ENCODE results near the gene PRPF8. TPM values are rescaled to one million over a fixed set of nuclear protein-coding genes. Genes with fewer than 3 reads are reported as not detected.
A peak's percentile ranks its signal among the peaks of the same experiment; 100 is the strongest.

Gene PRPF8
- polyA plus RNA-seq, 1 of the 3 experiments (the other 2 are of a cell fraction) = 149 TPM

GRCh38 chr17:1686086-1686485 is 1.4 kb upstream of the PRPF8 start:
- H3K36me3 ChIP-seq (replicated peaks in 1 of 2; ENCODE audit: control insufficient read depth in 1 of 2, insufficient read depth in 2 of 2, low read length in 1 of 2) = peaks cover 18 to 20% of the 10 kb centered on the region in 2 experiments
- H3K9me3 ChIP-seq = no peaks in the 10 kb centered on the region
- no peak overlapping the region for H2AFZ ChIP-seq (ENCODE audit: low read depth)
- H3K27ac ChIP-seq (ENCODE audit: low read depth in 2 of 2, low read length in 1 of 2) = no peak overlapping the region
- no peaks in the 10 kb centered on the region for H3K9me2 ChIP-seq
- H3K79me2 ChIP-seq (ENCODE audit: insufficient read depth) = peaks cover 33% of the 10 kb centered on the region
- no peak overlapping the region for H3K4me2 ChIP-seq
- DNase-seq = no peak
- H3K4me3 ChIP-seq (ENCODE audit: low read depth in 2 of 2, low read length in 1 of 2) = no peak overlapping the region
- WGBS (ENCODE audit: low lambda C conversion rate) = 53% methylated on average over 7 of the region's 7 CpGs
- H3F3A ChIP-seq (replicated peaks; ENCODE audit: insufficient read depth) = no peaks in the 10 kb centered on the region
- POLR2A ChIA-PET = no interaction called here
- TF ChIP-seq TCF12 (IDR thresholded peaks at IDR 0.05) (no peak), CHD2 (IDR thresholded peaks at IDR 0.05; ENCODE audit: low read length, partially characterized antibody) (no peak), FOSL2 (IDR thresholded peaks at IDR 0.05; ENCODE audit: borderline replicate concordance, low read depth) (peak; percentile 48), PBX3 (IDR thresholded peaks at IDR 0.05) (no peak)
- H3K9ac ChIP-seq = no peak overlapping the region
- peaks cover 26% of the 10 kb centered on the region for H4K20me1 ChIP-seq (ENCODE audit: insufficient read depth)
- peaks cover 4 to 9% of the 10 kb centered on the region in 2 experiments; a peak in 2 of 4 replicates for H3K4me1 ChIP-seq (ENCODE audit: control insufficient read depth in 1 of 2, insufficient read depth in 2 of 2, low read depth in 1 of 2, low read length in 1 of 2)
- H3K27me3 ChIP-seq (ENCODE audit: insufficient read depth) = no peaks in the 10 kb centered on the region
- CTCF ChIA-PET = no interaction called here

GRCh38 chr17:1683459-1683858 is 1.2 kb downstream of the PRPF8 start:
- H3K36me3 ChIP-seq (replicated peaks in 1 of 2; ENCODE audit: control insufficient read depth in 1 of 2, insufficient read depth in 2 of 2, low read length in 1 of 2) = peaks cover 44 to 47% of the 10 kb centered on the region in 2 experiments
- H3K9me3 ChIP-seq = no peaks in the 10 kb centered on the region
- peaks cover 4 to 9% of the 10 kb centered on the region in 2 experiments; a peak in 2 of 4 replicates for H3K4me1 ChIP-seq (ENCODE audit: control insufficient read depth in 1 of 2, insufficient read depth in 2 of 2, low read depth in 1 of 2, low read length in 1 of 2)
- no peaks in the 10 kb centered on the region for H3K27me3 ChIP-seq (ENCODE audit: insufficient read depth)
- TF ChIP-seq FOXJ3 (CRISPR knock-in tag; IDR thresholded peaks at IDR 0.05) (no peak), REST (IDR thresholded peaks at IDR 0.05; ENCODE audit: low read depth, low read length) (no peak), TCF12 (IDR thresholded peaks at IDR 0.05) (no peak), SMC3 (IDR thresholded peaks at IDR 0.05; ENCODE audit: low read depth, low read length) (no peak), FOXM1 (IDR thresholded peaks at IDR 0.05; ENCODE audit: low read depth) (no peak), NFIC (IDR thresholded peaks at IDR 0.05; ENCODE audit: borderline replicate concordance) (no peak), ELF1 (IDR thresholded peaks at IDR 0.05) (no peak)
- no peak overlapping the region for H2AFZ ChIP-seq (ENCODE audit: low read depth)
- peaks cover 29% of the 10 kb centered on the region for H4K20me1 ChIP-seq (ENCODE audit: insufficient read depth)
- peaks cover 49% of the 10 kb centered on the region for H3K79me2 ChIP-seq (ENCODE audit: insufficient read depth)
- POLR2A ChIA-PET = interaction anchor here (0.8 to 1.5 kb wide), 2 partner anchors 13 to 33 kb away, joined by 3 to 10 read pairs; no protein-coding TSS in a partner anchor
- peak overlapping the region; percentile 97 for H3K4me2 ChIP-seq
- DNase-seq = no peak
- H3F3A ChIP-seq (replicated peaks; ENCODE audit: insufficient read depth) = no peaks in the 10 kb centered on the region
- H3K27ac ChIP-seq (ENCODE audit: low read depth in 2 of 2, low read length in 1 of 2) = peak overlapping the region in 1 of 2 experiments; percentile 85; a peak in 1 of 4 replicates
- peak overlapping the region; percentile 89 for H3K9ac ChIP-seq
- peak overlapping the region; percentile 74 to 87 for H3K4me3 ChIP-seq (ENCODE audit: low read depth in 2 of 2, low read length in 1 of 2)
- WGBS (ENCODE audit: low lambda C conversion rate) = 70% methylated on average over 5 of the region's 5 CpGs
- no peaks in the 10 kb centered on the region for H3K9me2 ChIP-seq
- CTCF ChIA-PET = interaction anchor here (1.0 to 7.8 kb wide), 6 partner anchors 10 to 109 kb away, joined by 3 to 56 read pairs (median 5); partner anchors contain the start of gene RILP
